SW480 (cell line): ENCODE data around the gene SLC25A42.
"Not testable (repeated sequence)": the region's sequence is repeated elsewhere in the genome, so short reads cannot be mapped to it uniquely, and the experiment has no call there.

Source experiments
- DNase-seq: peaks from one replicate; pipeline ENCODE4 v3.0.0-alpha.2; 2016; ENCODE audit warnings: low spot score

SLC25A42 gene

GRCh38 chr19:19135713-19136112 is 71.9 kb downstream of the SLC25A42 start:
- not testable (repeated sequence) for DNase-seq

DNA sequence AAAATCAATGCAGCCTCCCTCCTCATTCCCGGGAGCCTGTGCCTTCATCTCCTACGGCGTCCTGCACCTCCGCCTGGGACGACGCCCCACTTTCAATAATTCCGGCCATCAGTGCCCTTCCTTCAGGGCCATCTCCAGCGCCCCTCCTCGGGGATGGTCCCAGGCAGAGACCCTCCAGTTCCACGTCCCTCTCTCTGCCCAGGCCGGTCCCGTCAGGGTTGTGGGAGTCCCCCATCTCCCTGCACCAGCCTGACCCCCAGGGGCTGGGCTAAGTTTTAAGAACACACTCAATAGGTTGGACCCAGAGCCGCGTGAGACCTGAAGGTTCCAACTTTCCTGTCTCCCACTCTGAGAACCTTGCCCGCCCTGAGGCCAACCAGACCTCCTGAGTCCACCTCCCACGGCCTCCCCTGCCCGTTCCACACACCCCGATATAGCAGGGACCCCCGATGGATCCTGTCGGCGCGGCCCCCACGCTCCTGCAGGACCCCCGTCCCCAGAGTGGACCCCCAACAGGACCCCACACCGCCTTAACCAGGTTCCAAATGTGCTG is 73.8 kb downstream of the SLC25A42 start:
- no peak for DNase-seq

DNA sequence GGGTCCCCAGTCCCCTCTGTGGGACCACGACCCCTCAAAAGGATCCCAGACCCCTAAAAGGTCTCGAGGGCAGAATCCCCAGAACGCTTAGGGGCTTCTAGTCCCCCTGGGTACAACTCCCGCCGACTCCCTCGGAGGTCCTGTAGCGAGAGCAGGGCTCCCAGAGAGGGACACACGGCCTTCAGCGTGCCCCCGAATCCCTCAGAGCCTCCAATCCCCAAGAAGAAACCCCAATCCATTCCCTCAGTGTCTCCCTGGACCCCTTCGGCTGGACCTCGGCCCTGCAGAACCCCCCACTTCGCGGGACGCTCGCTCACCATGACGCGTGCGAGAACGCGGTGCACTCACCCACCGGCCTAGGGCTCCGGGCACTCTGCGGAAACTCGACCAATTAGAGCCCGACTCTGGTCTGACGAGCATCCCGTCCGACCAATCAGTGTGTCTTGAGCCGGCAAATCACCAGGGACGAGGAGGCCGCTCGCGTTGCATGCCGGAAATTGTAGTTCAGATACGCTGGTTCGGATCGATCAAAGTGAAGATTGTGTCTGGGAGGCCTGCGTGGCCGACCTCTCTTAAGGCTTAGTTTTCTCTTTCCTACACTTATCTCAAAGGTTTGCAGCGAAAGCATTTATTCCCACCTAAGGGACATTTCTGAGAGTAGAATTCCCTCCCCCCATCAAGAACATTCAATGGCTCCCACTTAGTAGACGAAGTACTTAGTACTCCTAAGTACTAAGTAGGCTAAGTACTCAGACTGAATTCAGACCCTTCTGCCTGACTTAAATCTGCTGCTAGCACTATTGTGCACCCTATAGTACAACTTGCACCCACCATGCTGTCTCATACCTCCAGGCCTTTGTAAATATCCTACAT is 74.6 kb downstream of the SLC25A42 start, which contains the start of gene TMEM161A:
TMEM161A (minus strand) TSS at position 370 of the 873 bp plus-strand sequence; CDS start at position 320, 50 bp downstream.
- DNase-seq, result peak; percentile 97

DNA sequence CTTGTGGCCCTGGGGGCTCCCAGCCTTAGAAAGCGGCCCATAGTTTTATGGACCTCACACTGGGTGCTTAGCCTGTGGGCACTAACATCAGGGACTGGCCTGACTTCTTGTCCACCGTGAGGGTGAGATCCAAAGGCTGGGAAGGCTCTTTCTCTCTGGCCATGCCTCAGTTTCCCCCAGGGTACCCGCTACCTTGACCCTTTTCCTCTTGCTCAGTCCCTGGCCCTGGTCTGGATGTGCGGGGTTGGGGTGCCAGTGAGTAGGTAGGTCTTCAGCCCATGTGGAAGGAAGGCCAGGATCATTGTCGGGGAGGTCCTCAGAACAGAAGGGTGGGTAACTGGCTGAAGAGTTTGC is 76.1 kb downstream of the SLC25A42 start:
- DNase-seq, result no peak

DNA sequence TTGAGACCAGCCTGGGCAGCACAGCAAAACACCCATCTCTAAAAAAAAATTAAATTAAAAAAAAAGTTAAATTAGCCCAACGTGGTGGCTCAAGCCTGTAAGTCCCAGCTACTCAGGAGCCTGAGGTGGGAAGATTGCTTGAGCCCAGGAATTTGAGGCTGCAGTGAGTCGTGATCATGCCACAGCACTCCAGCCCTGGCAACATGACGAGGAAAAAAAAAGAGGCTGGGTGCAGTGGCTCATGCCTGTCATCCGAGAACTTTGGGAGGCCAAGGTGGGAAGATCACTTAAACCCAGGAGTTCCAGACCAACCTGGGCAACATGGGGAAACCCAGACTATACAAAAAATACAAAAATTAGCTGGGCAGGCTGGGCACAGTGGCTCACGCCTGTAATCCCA is 76.7 kb downstream of the SLC25A42 start:
- no peak for DNase-seq

DNA sequence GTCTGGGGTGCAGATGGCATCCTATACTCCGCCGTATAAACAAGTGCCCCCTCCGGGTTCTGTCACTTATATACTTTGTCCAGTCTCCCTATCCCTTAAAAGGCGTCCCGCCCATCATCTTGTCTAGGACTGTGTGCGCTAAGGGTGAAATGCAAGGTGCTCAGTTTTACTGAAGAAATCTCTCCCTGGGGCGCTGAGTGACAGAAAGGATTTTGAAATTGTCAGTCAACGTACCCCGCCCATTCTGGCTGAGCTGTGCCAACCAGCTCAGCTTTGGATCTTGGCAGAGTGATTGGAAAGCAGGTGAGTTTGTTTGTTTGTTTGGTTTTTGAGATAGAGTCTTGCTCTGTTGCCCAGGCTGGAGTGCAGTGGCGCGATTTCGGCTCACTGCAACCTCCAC is 78.6 kb downstream of the SLC25A42 start:
- no peak for DNase-seq

DNA sequence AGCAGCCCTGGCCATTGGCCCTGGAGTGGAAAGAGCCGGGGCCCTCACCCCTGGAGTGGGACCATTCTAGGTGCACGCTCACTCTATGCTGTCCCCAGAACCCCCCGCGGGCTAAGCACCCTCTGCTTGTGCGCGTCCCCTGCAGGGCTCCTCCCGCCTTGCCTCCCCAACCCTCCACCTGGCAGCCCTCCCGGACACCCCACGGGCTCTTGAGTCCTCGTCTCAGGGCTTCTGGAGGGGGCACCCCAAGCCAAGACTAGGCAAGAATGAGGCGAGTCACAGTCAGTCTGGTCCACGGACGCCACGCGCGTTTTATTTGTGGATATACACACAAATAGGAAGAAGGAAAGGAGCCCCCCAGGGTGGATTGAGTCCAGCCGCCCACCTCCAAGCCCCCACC is 81.5 kb downstream of the SLC25A42 start:
- DNase-seq, result no peak

- peak; percentile 48 for DNase-seq
Observed at GRCh38 chr19:19145684-19146608, 82.2 kb downstream of the SLC25A42 start.

DNA sequence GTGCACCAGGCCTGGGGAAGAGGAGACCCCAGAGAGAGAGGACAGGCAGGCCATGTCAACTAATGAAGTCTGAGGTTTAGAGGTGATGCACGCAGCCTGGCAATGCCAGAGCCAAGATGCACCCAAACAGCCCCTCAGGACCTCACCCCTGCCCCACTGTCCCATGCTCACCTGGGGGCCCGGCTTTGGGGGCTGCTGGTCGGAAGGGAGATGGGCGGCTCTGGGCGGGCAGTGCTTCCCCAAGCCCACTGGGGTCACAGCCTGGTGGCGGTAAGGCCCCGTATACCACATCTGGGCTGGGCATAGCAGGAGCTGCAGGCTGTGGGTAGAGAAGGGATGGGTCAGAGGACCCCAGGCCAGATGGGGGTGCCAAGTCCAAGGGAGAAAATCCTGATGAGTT is 83.1 kb downstream of the SLC25A42 start:
- DNase-seq, result no peak

- DNase-seq, result no peak
Observed at GRCh38 chr19:19147344-19147743, 83.5 kb downstream of the SLC25A42 start.

DNA sequence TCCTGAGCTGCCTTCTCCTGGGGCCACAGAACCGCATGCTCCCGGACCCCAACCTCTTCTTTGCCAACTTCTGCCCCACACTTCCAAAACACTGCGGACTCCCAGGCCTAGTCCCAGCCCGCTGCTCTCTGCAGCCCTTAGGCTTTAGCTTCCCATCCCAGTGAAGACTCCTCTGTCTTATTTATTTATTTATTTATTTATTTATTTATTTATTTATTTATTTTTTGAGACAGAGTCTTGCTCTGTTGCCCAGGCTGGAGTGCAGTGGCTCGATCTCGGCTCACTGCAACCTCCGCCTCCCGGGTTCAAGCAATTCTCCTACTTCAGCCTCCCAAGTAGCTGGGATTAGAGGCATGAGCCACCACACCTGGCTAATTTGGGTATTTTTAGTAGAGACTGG is 84.7 kb downstream of the SLC25A42 start:
- DNase-seq, result not testable (repeated sequence)

- no peak for DNase-seq
Observed at GRCh38 chr19:19149435-19149834, 85.6 kb downstream of the SLC25A42 start.

GRCh38 chr19:19151418-19151817 is 87.6 kb downstream of the SLC25A42 start:
- no peak for DNase-seq

- DNase-seq, result no peak
Observed at GRCh38 chr19:19152668-19153384, 89.0 kb downstream of the SLC25A42 start.

DNA sequence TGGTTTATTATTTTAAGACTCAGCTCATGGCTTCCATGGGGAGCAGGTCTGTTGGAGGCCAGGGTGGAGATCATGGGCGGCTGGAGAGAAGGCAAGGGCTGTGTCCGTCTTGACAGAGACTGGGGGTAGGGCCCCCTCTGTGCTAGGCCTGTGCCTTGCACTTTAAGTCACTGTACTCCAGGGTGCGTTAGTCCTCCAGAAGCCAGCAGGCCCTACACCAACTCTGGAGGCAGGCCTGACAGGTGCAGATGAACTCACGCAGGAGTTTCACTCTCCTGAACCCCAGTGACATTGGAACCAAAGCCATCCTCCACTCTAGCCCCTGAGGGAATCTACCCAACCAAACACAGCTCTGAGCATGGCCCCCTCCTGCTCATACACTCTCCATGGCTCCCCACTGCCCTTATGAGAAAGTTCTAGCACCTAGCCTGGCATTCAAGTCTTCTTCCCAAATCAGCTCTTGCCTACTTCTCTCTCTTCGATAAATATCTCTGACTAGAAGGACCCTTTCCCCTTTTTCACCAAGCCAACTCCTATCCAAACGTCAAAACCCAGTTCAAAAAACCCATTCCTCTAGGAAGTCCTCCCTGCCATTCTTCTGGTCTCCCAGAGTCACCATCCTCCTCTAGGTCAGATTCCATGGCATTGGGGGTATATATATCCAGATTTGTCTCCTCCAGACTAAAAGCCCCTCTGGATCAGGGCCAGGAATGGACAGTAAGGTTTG is 91.1 kb downstream of the SLC25A42 start:
- DNase-seq, result no peak

DNA sequence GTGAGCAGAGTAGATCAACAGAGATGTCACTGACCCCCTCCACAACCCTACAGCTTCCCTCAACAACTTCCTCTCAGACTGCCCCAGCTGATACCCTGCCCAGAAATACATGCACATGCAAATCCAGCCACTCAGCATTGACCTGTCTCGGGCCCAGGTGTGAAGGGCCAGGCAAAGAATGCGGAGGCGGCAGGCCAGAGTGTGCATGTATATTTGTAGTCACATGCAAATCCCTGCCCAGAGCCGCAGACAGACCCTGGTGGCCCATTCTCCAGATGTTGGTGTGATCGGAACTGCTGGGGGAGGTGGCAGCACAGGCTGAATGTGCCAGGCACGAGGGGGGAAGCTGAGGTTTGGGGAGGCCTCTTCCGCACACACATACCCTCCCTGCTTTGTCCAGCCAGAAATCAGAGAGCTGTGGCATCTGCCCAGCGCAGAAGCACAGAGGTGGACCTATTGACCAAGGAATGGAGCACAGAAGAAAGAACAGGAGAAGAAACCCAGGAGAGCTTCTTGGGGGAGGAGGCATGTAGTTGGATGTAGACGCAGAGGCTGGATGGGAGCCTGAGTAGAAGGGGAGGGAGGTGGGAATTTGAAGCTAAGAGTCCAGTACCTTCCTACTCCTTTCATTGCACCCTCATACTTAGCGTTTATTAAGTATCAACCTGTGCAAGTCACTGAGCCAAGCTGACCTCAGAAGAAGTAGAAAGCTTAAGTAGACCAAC is 91.9 kb downstream of the SLC25A42 start:
- no peak for DNase-seq

- no peak for DNase-seq
Observed at GRCh38 chr19:19157808-19158207, 94.0 kb downstream of the SLC25A42 start.

GRCh38 chr19:19159534-19159933 is 95.7 kb downstream of the SLC25A42 start:
- no peak for DNase-seq

GRCh38 chr19:19160461-19161035 is 96.8 kb downstream of the SLC25A42 start:
- DNase-seq, result no peak

GRCh38 chr19:19162495-19162894 is 98.7 kb downstream of the SLC25A42 start:
- no peak for DNase-seq
